A549 (cell line): ENCODE results near the gene COL12A1.

Source experiments
- CHD4 ChIP-seq: fragments of 200-600 bp; sonication (generic); IDR thresholded peaks from 2 replicates; pipeline ENCODE4 v1.6.1; 2016; ENCODE audit warnings: antibody characterized with exemption, mild to moderate bottlenecking, borderline replicate concordance
- HOXA7 ChIP-seq: fragments of 250-450 bp; sonication (Bioruptor Pico); IDR thresholded peaks from 2 replicates; pipeline ENCODE4 v1.5.0; 2020; ENCODE audit warnings: mild to moderate bottlenecking, moderate library complexity
- RAD21 ChIP-seq, 2 experiments: fragments of >200 bp in 1 of 2; sonication (Bioruptor Twin) in 1 of 2; formaldehyde crosslinking in 1 of 2; IDR thresholded peaks in 1 of 2; conservative IDR thresholded peaks in 1 of 2; 2 replicates in 1 of 2; 3 replicates in 1 of 2; pipeline ENCODE4 v1.6.1; 2012 to 2018; ENCODE audit warnings: inconsistent platforms in 1 of 2
- TF ChIP-seq, protein P1 (sequence below): fragments of >200 bp; sonication (Bioruptor Twin); formaldehyde crosslinking; IDR thresholded peaks from 3 replicates; pipeline ENCODE4 v1.5.1; 2016

DNA sequence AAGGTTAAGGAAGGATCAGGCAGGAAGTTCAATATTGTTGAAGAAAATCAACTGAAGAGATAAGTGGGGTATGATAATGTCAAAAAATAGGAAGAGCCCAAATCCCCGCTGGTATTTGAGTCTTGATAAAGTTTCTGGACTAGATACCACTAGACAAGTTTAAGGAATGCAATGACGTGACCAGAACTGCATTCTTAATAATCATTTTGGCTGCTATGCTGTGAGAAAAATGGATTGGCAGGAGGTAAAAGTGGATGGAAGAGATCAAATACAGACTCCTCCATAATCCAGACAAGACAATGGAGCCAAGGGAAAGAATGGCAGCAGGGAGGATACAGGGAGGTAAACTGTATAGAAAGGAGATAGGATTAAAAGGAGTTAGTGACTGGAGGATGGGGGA, 128.2 kb downstream of the COL12A1 start:
- no peak for TF ChIP-seq HOXA7 (CRISPR knock-in tag)
- TF ChIP-seq, protein P1, sequence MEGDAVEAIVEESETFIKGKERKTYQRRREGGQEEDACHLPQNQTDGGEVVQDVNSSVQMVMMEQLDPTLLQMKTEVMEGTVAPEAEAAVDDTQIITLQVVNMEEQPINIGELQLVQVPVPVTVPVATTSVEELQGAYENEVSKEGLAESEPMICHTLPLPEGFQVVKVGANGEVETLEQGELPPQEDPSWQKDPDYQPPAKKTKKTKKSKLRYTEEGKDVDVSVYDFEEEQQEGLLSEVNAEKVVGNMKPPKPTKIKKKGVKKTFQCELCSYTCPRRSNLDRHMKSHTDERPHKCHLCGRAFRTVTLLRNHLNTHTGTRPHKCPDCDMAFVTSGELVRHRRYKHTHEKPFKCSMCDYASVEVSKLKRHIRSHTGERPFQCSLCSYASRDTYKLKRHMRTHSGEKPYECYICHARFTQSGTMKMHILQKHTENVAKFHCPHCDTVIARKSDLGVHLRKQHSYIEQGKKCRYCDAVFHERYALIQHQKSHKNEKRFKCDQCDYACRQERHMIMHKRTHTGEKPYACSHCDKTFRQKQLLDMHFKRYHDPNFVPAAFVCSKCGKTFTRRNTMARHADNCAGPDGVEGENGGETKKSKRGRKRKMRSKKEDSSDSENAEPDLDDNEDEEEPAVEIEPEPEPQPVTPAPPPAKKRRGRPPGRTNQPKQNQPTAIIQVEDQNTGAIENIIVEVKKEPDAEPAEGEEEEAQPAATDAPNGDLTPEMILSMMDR: no peak
- no peak for TF ChIP-seq RAD21 (conservative IDR thresholded peaks at IDR 0.05 in 1 of 2, IDR thresholded peaks at IDR 0.05 in 1 of 2)
- TF ChIP-seq CHD4: no peak
